ENCODE data around the gene REEP5. TPM values are rescaled to one million over a fixed set of nuclear protein-coding genes. Genes with fewer than 3 reads are reported as not detected.
"Not testable (repeated sequence)": the region's sequence is repeated elsewhere in the genome, so short reads cannot be mapped to it uniquely, and the experiment has no call there.

REEP5 gene
- total RNA-seq, 1 experiment from 2014 or later, result 49.6 TPM

DNA sequence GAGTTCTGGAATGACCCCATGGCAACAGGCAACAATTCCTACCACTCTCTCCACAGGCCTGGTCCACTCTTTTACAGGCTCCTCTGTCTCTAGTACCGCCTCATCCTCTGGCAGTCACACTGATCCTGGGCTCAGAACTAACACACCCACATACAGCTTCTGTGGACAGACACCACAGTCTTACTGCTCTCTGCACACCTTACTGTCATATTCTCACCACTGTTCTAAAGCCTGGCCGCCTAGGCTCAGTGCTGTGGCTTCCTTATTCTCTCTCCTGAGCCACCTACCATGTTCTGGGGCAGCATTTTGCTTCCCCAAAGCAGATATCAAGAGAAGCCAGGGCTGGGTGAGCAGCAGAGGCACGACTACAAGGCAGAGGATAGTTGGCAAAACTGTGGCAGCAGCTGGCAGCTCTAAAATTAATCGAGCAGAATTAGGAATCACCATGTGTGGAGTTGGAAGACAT lies 14.8 kb downstream of the REEP5 start:
- Mint-ChIP-seq H3K36me3 (peaks cover 13% of the 10 kb centered on the region), H3K27ac (no peak overlapping the region), H3K9me3 (no peaks in the 10 kb centered on the region), H3K4me1 (no peaks in the 10 kb centered on the region), H3K27me3 (ENCODE audit: low read depth) (no peaks in the 10 kb centered on the region), H3K4me3 (no peak overlapping the region)
- ChIA-PET CTCF (no interaction called here), POLR2A (no interaction called here)
- TF ChIP-seq PRRX2 (CRISPR knock-in tag; IDR thresholded peaks at IDR 0.05), result no peak
- ATAC-seq (no peak), DNase-seq (ENCODE audit: low spot score) (no peak)

DNA sequence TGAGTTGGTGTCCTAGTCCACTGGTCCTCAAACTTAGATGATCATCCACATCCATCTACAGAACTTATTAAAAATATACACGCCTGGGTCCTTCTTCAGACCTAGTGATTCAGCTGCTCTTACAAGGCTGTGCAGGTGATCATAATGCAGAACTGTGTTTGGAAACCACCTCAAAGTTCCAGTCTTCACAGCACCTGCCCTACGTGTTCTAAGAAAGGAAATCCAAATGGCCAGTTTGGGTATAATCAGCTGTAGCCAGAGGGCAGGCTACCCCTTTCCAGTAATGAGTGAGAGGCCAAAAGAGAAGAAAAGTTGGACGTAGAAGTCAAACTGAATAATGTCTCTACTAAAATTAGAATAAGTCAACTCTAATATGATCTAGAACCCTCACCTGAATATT lies 15.4 kb downstream of the REEP5 start:
- Mint-ChIP-seq H3K4me3 (no peak overlapping the region), H3K4me1 (no peaks in the 10 kb centered on the region), H3K36me3 (peaks cover 15% of the 10 kb centered on the region), H3K9me3 (no peaks in the 10 kb centered on the region), H3K27me3 (ENCODE audit: low read depth) (no peaks in the 10 kb centered on the region), H3K27ac (no peak overlapping the region)
- ATAC-seq (no peak), DNase-seq (ENCODE audit: low spot score) (no peak)
- ChIA-PET POLR2A (interaction anchor here (0.6 kb wide), 1 partner anchor 12 kb away, joined by 4 read pairs; no protein-coding TSS in a partner anchor), CTCF (no interaction called here)
- TF ChIP-seq, protein P1, sequence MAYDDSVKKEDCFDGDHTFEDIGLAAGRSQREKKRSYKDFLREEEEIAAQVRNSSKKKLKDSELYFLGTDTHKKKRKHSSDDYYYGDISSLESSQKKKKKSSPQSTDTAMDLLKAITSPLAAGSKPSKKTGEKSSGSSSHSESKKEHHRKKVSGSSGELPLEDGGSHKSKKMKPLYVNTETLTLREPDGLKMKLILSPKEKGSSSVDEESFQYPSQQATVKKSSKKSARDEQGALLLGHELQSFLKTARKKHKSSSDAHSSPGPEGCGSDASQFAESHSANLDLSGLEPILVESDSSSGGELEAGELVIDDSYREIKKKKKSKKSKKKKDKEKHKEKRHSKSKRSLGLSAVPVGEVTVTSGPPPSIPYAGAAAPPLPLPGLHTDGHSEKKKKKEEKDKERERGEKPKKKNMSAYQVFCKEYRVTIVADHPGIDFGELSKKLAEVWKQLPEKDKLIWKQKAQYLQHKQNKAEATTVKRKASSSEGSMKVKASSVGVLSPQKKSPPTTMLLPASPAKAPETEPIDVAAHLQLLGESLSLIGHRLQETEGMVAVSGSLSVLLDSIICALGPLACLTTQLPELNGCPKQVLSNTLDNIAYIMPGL (CRISPR knock-in tag; IDR thresholded peaks at IDR 0.05), result no peak
- TF ChIP-seq NFE2L1 (CRISPR knock-in tag; IDR thresholded peaks at IDR 0.05), result no peak

DNA sequence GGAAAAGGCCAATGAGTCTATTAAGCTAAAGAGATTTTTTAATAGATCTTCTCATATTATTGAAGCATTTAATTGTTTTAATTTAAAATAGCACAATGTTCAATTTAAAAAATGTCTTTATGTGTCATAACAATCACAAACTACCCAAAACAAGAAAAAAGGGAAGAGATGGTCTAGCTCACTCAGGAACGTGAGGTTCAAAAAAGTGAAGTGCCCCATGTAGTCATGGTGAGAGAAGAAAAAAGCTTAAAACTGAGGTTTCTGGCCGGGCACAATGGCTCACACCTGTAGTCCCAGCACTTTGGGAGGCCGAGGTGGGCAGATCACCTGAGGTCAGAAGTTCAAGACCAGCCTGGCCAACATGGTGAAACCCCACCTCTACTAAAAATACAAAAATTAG lies 17.0 kb downstream of the REEP5 start:
- H3K27me3 Mint-ChIP-seq (ENCODE audit: low read depth); DNase-seq (ENCODE audit: low spot score); ATAC-seq; H3K9me3 Mint-ChIP-seq; H3K27ac Mint-ChIP-seq; H3K4me1 Mint-ChIP-seq; H3K4me3 Mint-ChIP-seq: not testable (repeated sequence)
- ChIA-PET CTCF (interaction anchor here (1.0 kb wide), 1 partner anchor 701 kb away, joined by 3 read pairs; no protein-coding TSS in a partner anchor), POLR2A (interaction anchor here (0.6 kb wide), 1 partner anchor 16 kb away, joined by 3 read pairs; no protein-coding TSS in a partner anchor)
- H3K36me3 Mint-ChIP-seq, result peaks cover 15% of the 10 kb centered on the region

DNA sequence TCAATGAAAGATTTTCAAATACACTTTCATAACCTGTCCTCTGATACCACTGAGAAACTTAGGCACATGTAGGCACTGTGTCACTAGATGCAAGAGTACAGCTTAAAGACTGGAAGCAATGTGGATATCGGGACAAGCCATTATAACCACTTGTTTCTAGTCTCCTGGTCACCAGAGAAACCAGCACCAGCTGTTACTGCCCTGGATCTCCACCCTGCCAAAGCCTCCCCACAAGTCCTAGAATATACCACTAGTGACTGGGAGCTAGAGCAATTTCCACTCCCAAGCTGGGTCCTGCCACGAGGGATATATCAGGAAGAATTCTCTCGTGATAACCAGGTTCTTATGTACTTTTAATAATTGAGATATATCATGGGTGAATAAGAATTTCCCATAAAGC lies 19.5 kb downstream of the REEP5 start:
- Mint-ChIP-seq H3K27ac (no peak overlapping the region), H3K9me3 (no peaks in the 10 kb centered on the region), H3K27me3 (ENCODE audit: low read depth) (no peaks in the 10 kb centered on the region), H3K4me3 (no peak overlapping the region), H3K36me3 (peaks cover 34% of the 10 kb centered on the region), H3K4me1 (no peaks in the 10 kb centered on the region)
- ChIA-PET POLR2A (no interaction called here), CTCF (interaction anchor here (1.2 to 1.3 kb wide), 2 partner anchors 54 to 410 kb away, joined by 3 to 4 read pairs; no protein-coding TSS in a partner anchor)
- TF ChIP-seq NR1H2 (CRISPR knock-in tag; IDR thresholded peaks at IDR 0.05) (no peak), ZNF121 (CRISPR knock-in tag; IDR thresholded peaks at IDR 0.05) (no peak), ZNF317 (CRISPR knock-in tag; IDR thresholded peaks at IDR 0.05; ENCODE audit: borderline replicate concordance, low read depth) (no peak), PREB (CRISPR knock-in tag; IDR thresholded peaks at IDR 0.05; ENCODE audit: borderline replicate concordance) (no peak), PRRX2 (CRISPR knock-in tag; IDR thresholded peaks at IDR 0.05) (no peak), MAX (CRISPR knock-in tag; IDR thresholded peaks at IDR 0.05) (no peak), NFATC4 (CRISPR knock-in tag; IDR thresholded peaks at IDR 0.05) (no peak)
- TF ChIP-seq, protein P2, sequence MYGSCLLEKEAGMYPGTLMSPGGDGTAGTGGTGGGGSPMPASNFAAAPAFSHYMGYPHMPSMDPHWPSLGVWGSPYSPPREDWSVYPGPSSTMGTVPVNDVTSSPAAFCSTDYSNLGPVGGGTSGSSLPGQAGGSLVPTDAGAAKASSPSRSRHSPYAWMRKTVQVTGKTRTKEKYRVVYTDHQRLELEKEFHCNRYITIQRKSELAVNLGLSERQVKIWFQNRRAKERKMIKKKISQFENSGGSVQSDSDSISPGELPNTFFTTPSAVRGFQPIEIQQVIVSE (CRISPR knock-in tag; IDR thresholded peaks at IDR 0.05; ENCODE audit: borderline replicate concordance), result no peak
- ATAC-seq (no peak), DNase-seq (ENCODE audit: low spot score) (no peak)

DNA sequence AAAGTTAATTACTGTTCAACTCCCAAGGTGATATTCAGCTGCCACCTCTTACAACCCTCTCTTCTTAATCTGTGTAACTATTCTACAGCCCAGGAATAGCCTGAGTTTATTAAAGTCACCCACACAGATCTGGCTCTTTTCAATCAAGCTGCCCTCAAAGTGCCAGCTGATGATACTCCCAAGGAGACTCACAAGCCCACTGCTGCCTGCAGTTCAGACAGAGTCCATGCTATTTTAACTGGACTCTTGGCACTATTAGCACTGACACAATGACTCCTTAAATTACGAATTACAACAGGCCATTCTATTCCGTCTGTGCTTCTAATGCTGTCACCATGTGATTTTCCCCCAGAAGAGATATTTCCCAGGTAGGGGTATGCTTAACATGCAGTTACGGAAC lies 26.3 kb downstream of the REEP5 start:
- CTCF ChIA-PET, result no interaction called here
- no peak for TF ChIP-seq FOXJ3 (CRISPR knock-in tag; IDR thresholded peaks at IDR 0.05; ENCODE audit: borderline replicate concordance)
- TF ChIP-seq, protein P3, sequence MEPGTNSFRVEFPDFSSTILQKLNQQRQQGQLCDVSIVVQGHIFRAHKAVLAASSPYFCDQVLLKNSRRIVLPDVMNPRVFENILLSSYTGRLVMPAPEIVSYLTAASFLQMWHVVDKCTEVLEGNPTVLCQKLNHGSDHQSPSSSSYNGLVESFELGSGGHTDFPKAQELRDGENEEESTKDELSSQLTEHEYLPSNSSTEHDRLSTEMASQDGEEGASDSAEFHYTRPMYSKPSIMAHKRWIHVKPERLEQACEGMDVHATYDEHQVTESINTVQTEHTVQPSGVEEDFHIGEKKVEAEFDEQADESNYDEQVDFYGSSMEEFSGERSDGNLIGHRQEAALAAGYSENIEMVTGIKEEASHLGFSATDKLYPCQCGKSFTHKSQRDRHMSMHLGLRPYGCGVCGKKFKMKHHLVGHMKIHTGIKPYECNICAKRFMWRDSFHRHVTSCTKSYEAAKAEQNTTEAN (CRISPR knock-in tag; IDR thresholded peaks at IDR 0.05), result no peak
- TF ChIP-seq, protein P2 (CRISPR knock-in tag; IDR thresholded peaks at IDR 0.05; ENCODE audit: borderline replicate concordance), result no peak
- TF ChIP-seq ZBTB21 (CRISPR knock-in tag; IDR thresholded peaks at IDR 0.05; ENCODE audit: borderline replicate concordance), result no peak
- TF ChIP-seq AFF4 (CRISPR knock-in tag; IDR thresholded peaks at IDR 0.05; ENCODE audit: borderline replicate concordance), result no peak

More for the DNA sequence above, 26.3 kb downstream of the REEP5 start:
- ATAC-seq (no peak), DNase-seq (ENCODE audit: low spot score) (no peak)
- H3K36me3 Mint-ChIP-seq, result peaks cover 46% of the 10 kb centered on the region
- H3K4me1 Mint-ChIP-seq, result no peaks in the 10 kb centered on the region
- no peaks in the 10 kb centered on the region for H3K9me3 Mint-ChIP-seq
- H3K27me3 Mint-ChIP-seq (ENCODE audit: low read depth), result no peaks in the 10 kb centered on the region
- H3K27ac Mint-ChIP-seq, result no peak overlapping the region
- no peak overlapping the region for H3K4me3 Mint-ChIP-seq
- POLR2A ChIA-PET, result no interaction called here

Measured in WTC11 (cell line).